Stimulated activated effector memory CD8-positive, alpha-beta T cell treated with anti-CD3 and anti-CD28 coated beads, Interleukin-12 subunit alpha, Interleukin-12 subunit beta, amount 100 ng/mL, for 72 hours (primary cell): ENCODE data around the gene C1QB.

Experiments used
- ATAC-seq: fragments of 150-1000 bp; cut with Tn5 transposase; 2 replicates; pipeline ENCODE4 v1.10.0; 2021
- DNase-seq, 2 donors: peaks; one replicate each; pipeline ENCODE4 v3.0.0; 2021 to 2022; ENCODE audit warnings: low spot score in 2 of 2
- H3K27ac Mint-ChIP-seq: one replicate; pipeline ENCODE4 v1.8.0; 2022; ENCODE audit warnings: mild to moderate bottlenecking, mixed read lengths
- H3K36me3 Mint-ChIP-seq: one replicate; pipeline ENCODE4 v1.8.0; 2022; ENCODE audit warnings: mild to moderate bottlenecking, mixed read lengths
- H3K4me1 Mint-ChIP-seq: one replicate; pipeline ENCODE4 v1.8.0; 2022; ENCODE audit warnings: mixed read lengths
- H3K4me3 Mint-ChIP-seq: one replicate; pipeline ENCODE4 v1.8.0; 2022; ENCODE audit warnings: mild to moderate bottlenecking, mixed read lengths
- H3K9me3 Mint-ChIP-seq: one replicate; pipeline ENCODE4 v1.8.0; 2022; ENCODE audit warnings: mixed read lengths

The C1QB gene

DNA sequence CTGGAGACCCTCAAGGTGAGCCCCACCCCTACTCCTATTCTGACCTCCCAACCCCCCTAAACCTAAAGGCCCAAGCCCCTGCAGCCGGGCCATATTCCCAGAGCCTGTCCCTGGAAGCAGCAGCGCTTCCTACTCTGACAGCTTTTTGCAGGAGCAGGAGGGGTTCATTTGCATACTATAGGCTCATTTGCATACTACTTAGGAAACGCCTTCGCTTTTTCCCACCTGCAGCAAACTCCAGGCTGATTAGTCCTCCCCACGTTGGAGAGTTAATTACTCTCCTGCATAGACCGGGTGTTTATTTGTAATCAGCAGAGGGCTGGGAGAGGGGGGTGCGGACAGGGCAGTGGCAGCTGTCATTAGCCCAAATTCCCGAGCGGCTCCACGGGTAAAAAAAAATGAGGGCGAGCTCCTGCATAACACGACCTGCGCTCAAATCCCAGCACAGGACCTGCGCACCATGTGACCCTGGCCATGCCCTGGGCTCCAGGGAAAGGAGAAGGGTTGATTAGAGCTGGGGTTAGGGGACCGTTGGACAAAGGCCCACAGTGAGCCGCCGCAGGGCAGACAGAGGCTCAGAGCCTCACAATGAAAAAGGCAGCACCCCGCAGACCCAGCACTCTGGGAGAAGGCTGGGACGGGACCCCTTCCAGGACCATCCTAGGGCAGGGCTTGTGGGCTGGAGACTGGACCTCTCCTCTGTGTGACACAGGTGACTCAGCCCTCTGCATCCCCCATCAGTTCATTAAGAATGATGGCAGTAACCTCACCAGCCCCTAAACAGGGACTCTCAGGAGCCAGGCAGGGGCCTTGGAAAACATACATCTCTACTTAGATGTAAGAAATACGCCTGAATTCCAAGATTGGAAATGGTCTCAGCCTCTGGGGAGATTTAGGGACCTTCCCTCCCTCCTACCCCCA is 26.5 kb upstream of the C1QB start:
- DNase-seq = no peak
- Mint-ChIP-seq H3K9me3 (no peaks in the 10 kb centered on the region), H3K27ac (no peak overlapping the region), H3K4me1 (no peaks in the 10 kb centered on the region), H3K36me3 (no peaks in the 10 kb centered on the region), H3K4me3 (no peak overlapping the region)
- ATAC-seq = no peak

DNA sequence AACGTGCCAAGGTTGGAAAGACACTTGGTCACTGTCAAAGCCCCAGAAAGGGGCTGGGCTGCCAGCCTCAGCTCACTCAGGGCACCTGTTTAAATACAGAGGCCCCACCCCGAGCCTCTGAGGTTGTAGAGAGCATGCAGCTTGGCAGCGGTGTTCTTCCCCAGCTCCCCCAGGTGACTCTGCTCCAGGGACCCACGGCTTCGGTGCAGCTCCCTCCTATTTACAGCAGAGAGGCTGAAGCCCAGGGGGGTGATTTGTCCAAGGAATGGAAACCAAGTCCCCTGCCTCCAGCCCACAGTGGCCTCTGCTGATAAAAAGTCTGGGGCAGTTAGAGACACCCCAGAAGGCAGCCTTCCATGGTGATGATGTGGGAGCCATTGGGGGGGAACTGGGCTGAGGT is 25.7 kb upstream of the C1QB start:
- Mint-ChIP-seq H3K4me1 (no peaks in the 10 kb centered on the region), H3K9me3 (no peaks in the 10 kb centered on the region), H3K4me3 (no peak overlapping the region), H3K27ac (no peak overlapping the region), H3K36me3 (no peaks in the 10 kb centered on the region)
- DNase-seq (no peak), ATAC-seq (no peak)

DNA sequence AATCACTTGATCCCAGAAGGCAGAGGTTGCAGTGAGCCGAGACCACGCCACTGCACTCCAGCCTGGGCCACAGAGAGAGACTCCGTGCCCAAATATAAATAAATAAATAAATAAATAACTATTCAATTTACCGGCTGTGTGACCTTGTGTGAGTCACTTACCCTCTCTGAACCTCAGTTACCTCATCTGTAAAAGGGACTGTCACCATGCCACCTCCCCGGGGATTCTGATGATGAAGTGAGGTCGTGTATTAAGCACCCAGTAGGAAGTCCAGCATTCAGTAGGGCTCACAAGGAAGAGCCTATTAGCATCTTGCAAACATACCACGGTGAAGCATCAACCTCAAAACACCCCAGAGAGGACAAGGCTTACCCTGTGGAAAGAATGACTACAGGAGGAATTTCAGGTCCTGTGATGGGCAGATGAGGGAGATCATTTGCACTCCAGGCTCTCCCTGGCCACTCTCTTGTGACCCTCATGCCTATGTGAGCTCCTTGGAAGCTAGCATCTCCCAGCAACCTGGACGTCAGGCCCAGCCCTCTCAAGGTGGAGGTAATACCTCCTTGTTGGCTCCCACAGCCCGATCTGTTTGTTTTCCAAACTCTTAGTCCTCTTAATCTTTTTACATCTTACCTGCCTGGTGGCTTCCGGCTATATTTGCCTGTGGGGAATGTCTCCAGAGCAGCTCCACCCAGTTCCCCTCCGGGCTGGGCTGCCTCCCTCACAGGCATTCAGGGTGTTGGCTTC is 24.2 kb upstream of the C1QB start:
- Mint-ChIP-seq H3K4me1 (peaks cover 2% of the 10 kb centered on the region), H3K27ac (no peak overlapping the region), H3K9me3 (no peaks in the 10 kb centered on the region), H3K4me3 (no peak overlapping the region), H3K36me3 (no peaks in the 10 kb centered on the region)
- DNase-seq = no peak
- no peak for ATAC-seq

DNA sequence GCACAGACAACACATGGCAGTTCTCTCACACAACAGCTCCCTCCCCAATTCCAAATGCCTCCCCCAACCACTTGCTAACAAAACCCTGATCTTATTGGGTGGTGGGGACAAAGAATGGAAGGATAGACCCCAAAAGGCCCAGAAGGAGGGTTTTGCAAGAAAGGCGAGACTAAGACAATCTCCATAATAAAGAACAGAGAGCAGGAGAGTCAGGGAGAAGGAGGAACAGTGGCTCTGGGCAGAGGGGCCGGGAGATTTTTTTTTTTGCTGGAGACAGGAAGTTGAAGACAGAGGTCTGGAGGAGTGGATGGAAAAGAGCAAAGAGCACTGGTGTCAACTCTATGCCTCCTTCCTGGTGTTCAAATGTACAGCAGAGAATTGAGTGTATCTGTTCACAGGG is 23.1 kb upstream of the C1QB start:
- ATAC-seq (no peak), DNase-seq (no peak)
- no peaks in the 10 kb centered on the region for H3K9me3 Mint-ChIP-seq
- H3K27ac Mint-ChIP-seq = no peak overlapping the region
- H3K36me3 Mint-ChIP-seq = no peaks in the 10 kb centered on the region
- H3K4me1 Mint-ChIP-seq = peaks cover 4% of the 10 kb centered on the region
- H3K4me3 Mint-ChIP-seq = no peak overlapping the region

DNA sequence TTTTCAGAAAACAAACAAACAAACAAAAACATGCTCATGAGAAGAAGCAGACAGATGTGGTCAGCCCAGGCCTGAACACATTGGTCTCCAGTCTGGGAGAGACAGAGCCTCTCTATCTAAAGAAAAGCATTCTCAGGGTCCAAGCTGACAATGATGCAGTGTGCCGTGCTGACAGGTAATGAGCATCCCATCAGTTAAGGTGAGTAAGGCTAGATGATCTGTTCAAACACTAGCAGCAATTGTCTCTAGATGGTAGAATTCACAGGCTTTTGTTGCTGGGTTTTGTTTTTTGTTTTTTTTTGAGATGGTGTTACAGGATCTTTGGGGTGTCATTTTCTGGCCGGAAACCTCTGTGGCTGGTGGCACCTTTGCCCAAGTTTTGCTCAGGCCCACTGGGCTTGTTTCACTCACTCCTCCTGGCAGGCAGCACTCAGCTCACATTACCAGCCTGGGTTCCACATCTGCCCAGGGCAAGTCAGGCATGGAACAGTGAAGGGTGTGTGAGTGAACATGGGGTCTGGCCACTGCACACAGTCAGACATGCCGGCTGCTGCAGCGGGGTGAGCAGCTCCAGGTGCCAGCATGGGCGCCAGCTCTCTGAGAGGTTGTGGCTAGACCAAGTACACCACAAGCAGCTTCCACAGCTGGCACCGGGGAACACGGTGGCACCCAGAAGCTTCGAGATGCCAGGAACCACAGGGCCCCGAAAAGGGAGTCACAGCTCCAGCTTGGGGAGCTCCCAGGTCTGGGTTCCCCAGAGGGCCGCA is 19.2 kb upstream of the C1QB start:
- Mint-ChIP-seq H3K9me3 (no peaks in the 10 kb centered on the region), H3K36me3 (no peaks in the 10 kb centered on the region), H3K4me1 (peaks cover 4% of the 10 kb centered on the region), H3K4me3 (no peak overlapping the region), H3K27ac (no peak overlapping the region)
- DNase-seq = no peak
- no peak for ATAC-seq

DNA sequence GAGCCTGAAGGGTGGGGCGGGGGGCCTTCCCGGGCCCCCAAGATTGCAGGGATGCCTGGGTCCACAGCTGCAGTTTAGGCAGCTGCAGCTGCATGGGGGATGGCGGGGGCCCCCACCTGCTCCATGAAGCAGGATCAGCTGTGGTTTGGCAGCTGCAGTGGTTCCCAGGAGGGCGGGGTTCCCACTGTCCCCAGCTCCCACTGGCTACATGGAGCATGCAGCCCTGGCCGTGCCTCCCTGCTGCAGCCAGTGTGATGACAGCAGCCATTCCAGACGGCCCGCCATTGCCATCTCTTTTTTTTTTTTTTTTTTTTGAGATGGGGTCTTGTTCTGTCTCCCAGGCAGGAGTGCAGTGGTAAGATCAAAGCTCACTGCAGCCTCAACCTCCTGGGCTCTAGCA is 17.6 kb upstream of the C1QB start:
- no peak for DNase-seq
- Mint-ChIP-seq H3K36me3 (no peaks in the 10 kb centered on the region), H3K27ac (no peak overlapping the region), H3K4me1 (peaks cover 4% of the 10 kb centered on the region), H3K4me3 (no peak overlapping the region), H3K9me3 (no peaks in the 10 kb centered on the region)
- no peak for ATAC-seq

DNA sequence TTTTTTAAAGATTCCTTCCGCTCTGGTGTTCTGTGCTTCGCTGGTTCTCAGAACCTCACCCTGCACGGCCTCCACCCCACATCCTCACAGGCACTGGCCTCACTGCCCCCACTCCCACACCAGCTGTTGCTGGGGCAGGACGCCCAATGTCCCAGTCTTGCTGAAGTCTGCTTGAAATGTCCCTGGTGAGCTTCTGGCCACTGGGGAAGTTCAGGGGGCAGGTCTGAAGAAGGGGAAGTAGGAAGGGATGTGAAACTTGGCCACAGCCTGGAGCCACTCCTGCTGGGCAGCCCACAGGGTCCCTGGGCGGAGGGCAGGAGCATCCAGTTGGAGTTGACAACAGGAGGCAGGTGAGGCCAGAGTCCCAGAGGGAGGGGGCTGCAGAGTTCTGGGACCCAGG is 16.7 kb upstream of the C1QB start, which contains the start of gene C1QA:
Gene C1QA, plus strand, starts transcription at position 276 of the 400 bp plus-strand sequence. CDS start 989 bp downstream, outside the sequence.
- no peaks in the 10 kb centered on the region for H3K9me3 Mint-ChIP-seq
- no peaks in the 10 kb centered on the region for H3K36me3 Mint-ChIP-seq
- peaks cover 4% of the 10 kb centered on the region for H3K4me1 Mint-ChIP-seq
- H3K27ac Mint-ChIP-seq = no peak within 1 kb of the TSS
- no peak within 1 kb of the TSS for H3K4me3 Mint-ChIP-seq
- ATAC-seq = no peak
- DNase-seq = no peak

DNA sequence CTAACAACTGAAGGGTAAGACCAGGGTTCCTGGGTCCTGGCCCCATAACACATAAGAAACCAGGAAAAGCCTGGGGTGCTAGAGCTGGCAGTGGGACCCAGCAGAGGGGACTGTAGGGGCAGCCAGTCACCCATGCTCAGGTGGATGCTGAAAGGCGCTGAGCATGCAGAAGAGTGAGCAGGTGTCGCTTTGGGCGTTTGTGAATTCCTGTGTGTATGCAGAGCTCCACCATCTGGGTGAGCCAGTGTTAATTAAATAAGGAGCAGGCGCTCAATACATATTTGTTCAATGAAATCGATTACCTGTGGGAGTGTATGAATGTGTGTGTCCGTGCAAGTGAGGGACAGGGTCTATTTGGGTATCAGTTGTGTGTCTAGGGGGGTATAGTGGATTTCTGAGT is 16.1 kb upstream of the C1QB start:
- ATAC-seq = no peak
- no peak for DNase-seq
- Mint-ChIP-seq H3K9me3 (no peaks in the 10 kb centered on the region), H3K36me3 (no peaks in the 10 kb centered on the region), H3K4me1 (peaks cover 4% of the 10 kb centered on the region), H3K4me3 (no peak overlapping the region), H3K27ac (no peak overlapping the region)

DNA sequence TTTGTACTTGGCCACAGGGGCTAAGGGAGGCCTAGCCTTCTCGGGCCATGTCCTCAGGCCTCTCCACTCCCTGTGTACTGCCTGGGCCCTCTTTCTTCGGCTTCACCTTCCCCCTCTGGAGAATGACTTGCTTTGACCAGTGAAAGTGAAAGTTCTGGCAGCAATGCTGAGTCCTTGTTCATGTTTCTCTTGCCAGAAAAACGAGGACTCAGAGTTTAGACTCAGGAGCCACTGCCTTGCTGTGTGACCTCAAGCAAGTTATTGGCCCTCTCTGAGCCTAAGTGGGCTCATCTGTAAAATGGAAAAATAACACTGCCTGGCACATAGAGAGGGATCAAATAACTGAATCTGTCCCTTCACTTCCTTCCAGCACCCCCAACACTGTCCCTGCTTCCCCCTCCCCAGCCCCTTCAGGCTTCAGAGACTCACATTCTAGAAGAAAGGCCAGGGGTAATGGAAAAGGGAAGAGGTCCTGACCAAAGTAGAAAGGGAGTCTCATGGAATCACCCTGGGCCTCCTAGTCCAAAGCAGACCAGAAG is 15.1 kb upstream of the C1QB start:
- Mint-ChIP-seq H3K4me1 (peaks cover 4% of the 10 kb centered on the region), H3K36me3 (no peaks in the 10 kb centered on the region), H3K9me3 (no peaks in the 10 kb centered on the region), H3K4me3 (no peak overlapping the region), H3K27ac (no peak overlapping the region)
- ATAC-seq (no peak), DNase-seq (no peak)

DNA sequence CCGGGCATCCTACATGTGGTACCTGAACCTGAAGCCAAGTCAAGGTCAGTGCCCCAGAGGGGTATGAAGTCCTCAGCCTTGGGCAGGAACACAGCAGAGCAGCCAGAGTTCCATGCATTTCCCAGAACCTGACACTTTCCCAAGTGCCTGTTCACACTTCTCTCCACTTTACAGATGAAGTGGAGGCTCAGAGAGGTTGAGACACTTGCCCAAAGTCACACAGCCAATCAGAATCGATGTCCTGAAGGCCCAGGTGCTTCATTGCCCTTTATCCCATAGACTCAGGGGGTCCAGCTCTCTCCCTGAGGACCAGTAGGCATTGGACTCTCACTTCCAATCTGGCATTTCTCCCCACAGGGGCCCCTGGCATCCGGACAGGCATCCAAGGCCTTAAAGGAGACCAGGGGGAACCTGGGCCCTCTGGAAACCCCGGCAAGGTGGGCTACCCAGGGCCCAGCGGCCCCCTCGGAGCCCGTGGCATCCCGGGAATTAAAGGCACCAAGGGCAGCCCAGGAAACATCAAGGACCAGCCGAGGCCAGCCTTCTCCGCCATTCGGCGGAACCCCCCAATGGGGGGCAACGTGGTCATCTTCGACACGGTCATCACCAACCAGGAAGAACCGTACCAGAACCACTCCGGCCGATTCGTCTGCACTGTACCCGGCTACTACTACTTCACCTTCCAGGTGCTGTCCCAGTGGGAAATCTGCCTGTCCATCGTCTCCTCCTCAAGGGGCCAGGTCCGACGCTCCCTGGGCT is 14.4 kb upstream of the C1QB start:
- Mint-ChIP-seq H3K4me3 (no peak overlapping the region), H3K4me1 (peaks cover 4% of the 10 kb centered on the region), H3K9me3 (no peaks in the 10 kb centered on the region), H3K36me3 (no peaks in the 10 kb centered on the region), H3K27ac (no peak overlapping the region)
- ATAC-seq = no peak
- DNase-seq = no peak

DNA sequence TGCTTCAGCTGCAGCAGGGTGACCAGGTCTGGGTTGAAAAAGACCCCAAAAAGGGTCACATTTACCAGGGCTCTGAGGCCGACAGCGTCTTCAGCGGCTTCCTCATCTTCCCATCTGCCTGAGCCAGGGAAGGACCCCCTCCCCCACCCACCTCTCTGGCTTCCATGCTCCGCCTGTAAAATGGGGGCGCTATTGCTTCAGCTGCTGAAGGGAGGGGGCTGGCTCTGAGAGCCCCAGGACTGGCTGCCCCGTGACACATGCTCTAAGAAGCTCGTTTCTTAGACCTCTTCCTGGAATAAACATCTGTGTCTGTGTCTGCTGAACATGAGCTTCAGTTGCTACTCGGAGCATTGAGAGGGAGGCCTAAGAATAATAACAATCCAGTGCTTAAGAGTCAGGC is 13.8 kb upstream of the C1QB start:
- DNase-seq = no peak
- Mint-ChIP-seq H3K4me1 (no peaks in the 10 kb centered on the region), H3K27ac (no peak overlapping the region), H3K4me3 (no peak overlapping the region), H3K9me3 (no peaks in the 10 kb centered on the region), H3K36me3 (no peaks in the 10 kb centered on the region)
- ATAC-seq = no peak

DNA sequence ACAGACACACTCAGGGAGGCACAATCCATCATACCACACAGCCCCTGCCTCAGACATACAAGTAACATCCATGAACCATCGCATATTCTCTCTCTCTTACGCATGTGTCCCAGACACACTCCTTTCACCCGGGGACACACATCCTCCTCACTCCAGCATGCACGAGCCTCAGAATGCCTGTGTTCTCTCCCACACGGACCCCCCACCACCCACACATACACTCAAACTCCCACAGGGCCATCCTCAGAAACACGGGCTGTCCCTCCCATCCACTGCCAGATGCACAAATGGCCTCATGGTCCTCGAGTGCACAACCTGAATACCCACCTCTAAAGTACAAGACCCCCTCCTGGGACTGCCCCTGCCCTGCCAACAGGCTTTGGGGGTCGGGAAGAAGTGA is 11.8 kb upstream of the C1QB start:
- H3K36me3 Mint-ChIP-seq = no peaks in the 10 kb centered on the region
- H3K27ac Mint-ChIP-seq = no peak overlapping the region
- H3K4me1 Mint-ChIP-seq = no peaks in the 10 kb centered on the region
- ATAC-seq (no peak), DNase-seq (no peak)
- no peaks in the 10 kb centered on the region for H3K9me3 Mint-ChIP-seq
- no peak overlapping the region for H3K4me3 Mint-ChIP-seq

DNA sequence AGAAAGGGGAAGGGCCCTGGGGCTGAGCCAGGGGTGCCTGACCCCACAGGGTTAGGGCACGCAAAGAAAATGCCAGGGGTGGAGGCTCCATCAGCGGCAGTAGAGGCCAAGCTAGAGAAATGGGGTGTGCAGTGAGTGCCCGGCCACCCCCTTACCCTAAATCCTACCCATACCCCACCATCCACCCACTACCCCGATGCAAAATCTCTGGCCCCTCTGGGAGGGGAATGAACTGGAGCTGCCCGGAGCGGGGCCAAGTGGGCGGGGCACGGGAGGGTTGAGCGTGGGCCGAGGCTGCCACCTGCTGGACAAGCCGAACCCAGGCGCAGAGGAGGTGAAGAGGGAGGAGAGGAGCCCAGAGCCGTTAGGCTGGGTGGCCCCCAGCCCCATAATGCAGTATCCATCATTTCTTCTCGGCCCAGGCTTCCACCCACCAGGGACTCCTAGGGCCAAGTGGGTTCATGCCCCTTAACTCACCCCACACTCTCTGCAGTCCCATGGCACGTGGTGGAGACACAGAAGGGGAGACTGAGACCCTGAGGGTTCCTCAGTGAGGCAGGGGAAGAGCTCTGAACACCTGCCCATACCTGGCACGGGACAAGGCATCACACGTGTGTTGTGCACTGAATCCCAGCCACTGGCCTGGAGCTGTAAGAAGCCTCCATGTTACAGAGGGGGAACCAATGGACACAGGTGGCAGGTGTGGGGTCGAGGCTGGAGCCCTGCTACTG is 11.0 kb upstream of the C1QB start:
- peak; percentile 63 to 84 for DNase-seq
- Mint-ChIP-seq H3K4me1 (no peaks in the 10 kb centered on the region), H3K27ac (no peak overlapping the region), H3K9me3 (no peaks in the 10 kb centered on the region), H3K36me3 (no peaks in the 10 kb centered on the region), H3K4me3 (no peak overlapping the region)
- peak; percentile 69 for ATAC-seq

DNA sequence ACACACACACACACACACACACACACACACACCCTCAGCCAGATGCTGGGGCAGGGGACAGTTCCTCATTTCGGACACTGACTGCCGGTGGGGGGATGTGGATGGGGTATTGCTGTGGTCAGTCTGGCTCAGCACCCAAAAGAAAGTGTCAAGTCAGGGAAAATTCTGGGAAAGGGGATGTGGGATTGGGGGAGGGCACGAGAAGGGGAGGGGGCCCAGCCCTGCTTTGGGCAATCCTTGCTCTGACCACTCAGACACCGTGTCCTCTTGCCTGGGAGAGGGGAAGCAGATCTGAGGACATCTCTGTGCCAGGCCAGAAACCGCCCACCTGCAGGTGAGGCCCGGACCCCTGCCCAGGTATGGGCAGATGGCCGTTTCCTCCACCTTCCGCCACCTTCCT is 9.7 kb upstream of the C1QB start, which contains the start of gene C1QC:
Gene C1QC, plus strand, starts transcription at position 253 of the 400 bp plus-strand sequence. CDS start 391 bp downstream, outside the sequence.
- H3K4me1 Mint-ChIP-seq = no peaks in the 10 kb centered on the region
- no peaks in the 10 kb centered on the region for H3K36me3 Mint-ChIP-seq
- ATAC-seq (no peak), DNase-seq (no peak)
- H3K4me3 Mint-ChIP-seq = no peak within 1 kb of the TSS
- no peak within 1 kb of the TSS for H3K27ac Mint-ChIP-seq
- no peaks in the 10 kb centered on the region for H3K9me3 Mint-ChIP-seq
